HepG2 (cell line): Measurements from ENCODE around the gene SHFL. TPM values are rescaled to one million over a fixed set of nuclear protein-coding genes. Genes with fewer than 3 reads are reported as not detected.
A peak's percentile ranks its signal among the peaks of the same experiment; 100 is the strongest.

ENCODE experiments used
- ATAC-seq: fragments of 200-7000 bp; cut with Tn5 transposase; 3 replicates; pipeline ENCODE4 v1.9.1; 2020; ENCODE audit warnings: mild to moderate bottlenecking, moderate library complexity
- BruUV-seq: library from RNA; stranded (reverse); fragments of 400-500 nt; replicated peaks from 2 replicates; lab custom pipeline; 2021; lab: Mats Ljungman, UMichigan
- CTCF ChIA-PET: fragments of 300-600 bp; formaldehyde crosslinking; extraction: SDS; loops from one replicate; lab custom pipeline; 2021; ENCODE audit warnings: low total read pairs, inconsistent platforms, low intra/inter-chr PET ratio; lab: Yijun Ruan, JAX
- POLR2A ChIA-PET: fragments of 350-600 bp; sonication (Branson Sonifier 250); formaldehyde crosslinking; loops from one replicate; lab custom pipeline; 2020; ENCODE audit warnings: antibody characterized with exemption, inconsistent platforms; lab: Yijun Ruan, JAX
- DNase-seq: peaks from one replicate; pipeline ENCODE4 v3.0.0-alpha.2; 2015; ENCODE audit warnings: low spot score
- FAIRE-seq: peaks from 3 replicates; lab custom pipeline; 2011; peaks lifted over from hg19 to GRCh38; lab: Jason Lieb, UNC
- H2AFZ ChIP-seq: one replicate; pipeline ENCODE4 v1.6.1; 2011; ENCODE audit warnings: low read length, inconsistent platforms
- H3K27ac ChIP-seq: fragments of 300-600 bp; 3 replicates; pipeline ENCODE4 v1.8.0; 2011; ENCODE audit warnings: mixed run types, mild to moderate bottlenecking, mixed read lengths, low read length, inconsistent platforms; ENCODE audit not compliant: insufficient read depth; ENCODE audit errors: extremely low read length
- H3K27me3 ChIP-seq, 2 experiments: fragments of 200-600 bp in 1 of 2; 2 replicates in 1 of 2; 3 replicates in 1 of 2; pipeline versions ENCODE4 v1.6.0 to v1.8.0; 2011; ENCODE audit warnings: low read length in 2 of 2, mild to moderate bottlenecking in 2 of 2, moderate library complexity in 2 of 2, inconsistent platforms in 1 of 2; ENCODE audit not compliant: insufficient read depth in 2 of 2, control insufficient read depth in 1 of 2
- H3K36me3 ChIP-seq, 2 experiments: fragments of 200-600 bp in 1 of 2; replicated peaks in 1 of 2; 2 replicates in 1 of 2; 3 replicates in 1 of 2; pipeline versions ENCODE4 v1.5.1 to v1.8.0; 2011; ENCODE audit warnings: low read length in 2 of 2, inconsistent platforms in 1 of 2; ENCODE audit not compliant: insufficient read depth in 2 of 2, control insufficient read depth in 1 of 2
- H3K4me1 ChIP-seq: 2 replicates; pipeline ENCODE4 v1.5.1; 2012; ENCODE audit warnings: low read length, inconsistent platforms; ENCODE audit not compliant: insufficient read depth
- H3K4me2 ChIP-seq: 2 replicates; pipeline ENCODE4 v1.6.0; 2011; ENCODE audit warnings: low read depth, low read length, inconsistent platforms
- H3K4me3 ChIP-seq, 3 experiments: fragments of 200-600 bp in 1 of 3; sonication (generic), shearing (Covaris generic) in 1 of 3; replicated peaks in 1 of 3; 2 replicates each; pipeline ENCODE4 v1.5.1; 2011 to 2016; ENCODE audit warnings: low read length in 3 of 3, inconsistent platforms in 2 of 3, low read depth in 2 of 3, mild to moderate bottlenecking in 2 of 3, control low read depth in 1 of 3, mixed read lengths in 1 of 3; ENCODE audit not compliant: insufficient read depth in 1 of 3
- H3K79me2 ChIP-seq: one replicate; pipeline ENCODE4 v1.6.1; 2011; ENCODE audit warnings: low read length, inconsistent platforms; ENCODE audit not compliant: insufficient read depth
- H3K9ac ChIP-seq: 2 replicates; pipeline ENCODE4 v1.6.0; 2011; ENCODE audit warnings: mild to moderate bottlenecking, low read depth, low read length, inconsistent platforms; ENCODE audit not compliant: insufficient read depth
- H3K9me3 ChIP-seq: 2 replicates; pipeline ENCODE4 v1.5.1; 2012; ENCODE audit warnings: mild to moderate bottlenecking, low read length
- H4K20me1 ChIP-seq: 2 replicates; pipeline ENCODE4 v1.6.0; 2011; ENCODE audit warnings: inconsistent platforms, mild to moderate bottlenecking, low read length, moderate library complexity; ENCODE audit not compliant: insufficient read depth
- ARHGAP35 ChIP-seq: sonication (generic); formaldehyde crosslinking; IDR thresholded peaks from 2 replicates; pipeline ENCODE4 v1.9.0; 2022; ENCODE audit warnings: mild to moderate bottlenecking, inconsistent platforms, moderate library complexity, missing genetic modification reagents, borderline replicate concordance
- GATAD1 ChIP-seq: IDR thresholded peaks from 2 replicates; pipeline ENCODE4 v1.6.1; 2016; ENCODE audit warnings: missing genetic modification reagents, missing compliant biosample characterization
- MAFF ChIP-seq: IDR thresholded peaks from 2 replicates; pipeline ENCODE4 v1.6.1; 2011; ENCODE audit warnings: low read depth, low read length, improper control_type of control experiment
- MAFK ChIP-seq, 2 experiments: IDR thresholded peaks in 1 of 2; conservative IDR thresholded peaks in 1 of 2; 2 replicates each; pipeline ENCODE4 v1.6.1; 2011; ENCODE audit warnings: improper control_type of control experiment in 2 of 2, low read length in 2 of 2
- RBM39 ChIP-seq: fragments of 200-400 bp; formaldehyde crosslinking; IDR thresholded peaks from one replicate; pipeline ENCODE4 v1.6.1; 2018; ENCODE audit warnings: antibody characterized with exemption, mild to moderate bottlenecking, low read depth, low read length; ENCODE audit not compliant: poor library complexity, severe bottlenecking
- ZNF577 ChIP-seq: sonication (generic); formaldehyde crosslinking; IDR thresholded peaks from 2 replicates; pipeline ENCODE4 v1.4.0; 2020; ENCODE audit warnings: mild to moderate bottlenecking, low read depth, missing genetic modification reagents, borderline replicate concordance
- ZNF777 ChIP-seq: sonication (generic); formaldehyde crosslinking; IDR thresholded peaks from 2 replicates; pipeline ENCODE4 v1.4.0; 2020; ENCODE audit warnings: missing genetic modification reagents
- WGBS: methylation state at CpG from one replicate; pipeline ENCODE4 v1.1.6; 2017; ENCODE audit warnings: low lambda C conversion rate; 5-methylcytosine and 5-hydroxymethylcytosine counted together
- in situ Hi-C: cut with HindIII; loops from 2 replicates; pipeline ENCODE4 v1.10.0; 2017; ENCODE audit warnings: low pct_unique_long_range_greater_than_20kb; ENCODE audit not compliant: extremely low pct_ligation_motif_present
- intact Hi-C: fragments of 100-400 bp; cut with micrococcal nuclease; formaldehyde crosslinking; loops from one replicate; pipeline ENCODE4 v1.10.0; 2022; ENCODE audit not compliant: unreplicated experiment
- polyA plus RNA-seq, 8 experiments: library from polyadenylated mRNA; depleted of rRNA in 3 of 8; stranded (reverse) in 7 of 8; unstranded in 1 of 8; fragments of >200 nt; fragmentation: Illumina TruSeq in 4 of 8; extraction: Trizol in 4 of 8; gene quantifications; 2 replicates each; pipeline versions ENCODE4 v1.2.1 to v1.2.3, GENCODE V29; 2011 to 2016; ENCODE audit warnings: low read depth in 4 of 8, missing spikeins in 1 of 8, mixed read lengths in 1 of 8; ENCODE audit not compliant: insufficient read depth in 1 of 8
- total RNA-seq, 5 experiments: library from RNA; depleted of rRNA; stranded (reverse); fragments of >200 nt; fragmentation: Illumina TruSeq; extraction: Trizol; gene quantifications; 2 replicates each; pipeline ENCODE4 v1.2.3, GENCODE V29; 2016; ENCODE audit warnings: low read depth in 1 of 5
- TF ChIP-seq, protein P1 (sequence below): IDR thresholded peaks from 2 replicates; pipeline ENCODE4 v1.6.1; 2018; ENCODE audit warnings: missing genetic modification reagents, mild to moderate bottlenecking, missing compliant biosample characterization
- TF ChIP-seq, protein P2 (sequence below): sonication (generic); formaldehyde crosslinking; IDR thresholded peaks from 2 replicates; pipeline ENCODE4 v1.8.0; 2022; ENCODE audit warnings: missing genetic modification reagents, mild to moderate bottlenecking, moderate library complexity, borderline replicate concordance

SHFL gene
- total and polyA plus RNA-seq, 2 of the 13 experiments (the other 11 are each of a cell fraction or from before 2014, with no cell fraction given), result 12.3 to 36.4 TPM

DNA sequence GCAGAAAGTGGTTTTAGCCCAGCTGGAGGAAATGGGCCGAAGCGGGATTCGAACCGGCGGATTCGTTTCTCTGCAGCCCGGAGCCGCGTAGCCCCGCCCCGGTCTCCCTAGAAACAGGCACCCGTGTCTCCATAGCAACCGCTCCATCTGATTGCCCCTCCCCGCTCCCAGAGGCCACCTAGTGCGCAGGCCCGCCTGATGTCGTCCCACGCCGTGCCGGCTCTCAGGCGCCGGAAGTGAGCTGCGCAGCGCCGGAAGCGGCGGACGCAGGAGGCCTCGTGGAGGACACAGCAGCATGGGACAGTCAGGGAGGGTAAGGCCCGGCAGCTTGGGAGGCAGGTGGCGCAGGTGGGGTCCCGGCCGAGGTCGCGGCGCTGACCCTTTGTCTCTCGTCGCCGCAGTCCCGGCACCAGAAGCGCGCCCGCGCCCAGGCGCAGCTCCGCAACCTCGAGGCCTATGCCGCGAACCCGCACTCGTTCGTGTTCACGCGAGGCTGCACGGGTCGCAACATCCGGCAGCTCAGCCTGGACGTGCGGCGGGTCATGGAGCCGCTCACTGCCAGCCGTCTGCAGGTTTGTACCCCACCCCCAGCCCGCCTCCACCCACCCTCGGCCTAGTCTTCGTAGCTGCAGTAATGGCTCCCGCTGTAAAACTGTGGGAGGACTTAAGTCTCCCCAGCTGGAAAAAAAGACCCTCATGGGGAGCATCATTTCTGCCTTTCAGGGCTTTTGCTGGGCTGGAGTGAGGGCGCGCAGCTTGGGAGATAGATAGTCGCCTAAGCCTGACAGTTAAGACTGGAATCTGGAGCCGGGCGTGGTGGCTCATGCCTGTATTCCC, 20.2 kb downstream of the SHFL start, which contains the start of gene PPAN (continued):
- TF ChIP-seq ARHGAP35 (CRISPR knock-in tag) (peak; percentile 61; the same call in 1 of the 2 replicates), RBM39 (no peak), ZNF577 (CRISPR knock-in tag) (no peak)
- TF ChIP-seq, protein P1, sequence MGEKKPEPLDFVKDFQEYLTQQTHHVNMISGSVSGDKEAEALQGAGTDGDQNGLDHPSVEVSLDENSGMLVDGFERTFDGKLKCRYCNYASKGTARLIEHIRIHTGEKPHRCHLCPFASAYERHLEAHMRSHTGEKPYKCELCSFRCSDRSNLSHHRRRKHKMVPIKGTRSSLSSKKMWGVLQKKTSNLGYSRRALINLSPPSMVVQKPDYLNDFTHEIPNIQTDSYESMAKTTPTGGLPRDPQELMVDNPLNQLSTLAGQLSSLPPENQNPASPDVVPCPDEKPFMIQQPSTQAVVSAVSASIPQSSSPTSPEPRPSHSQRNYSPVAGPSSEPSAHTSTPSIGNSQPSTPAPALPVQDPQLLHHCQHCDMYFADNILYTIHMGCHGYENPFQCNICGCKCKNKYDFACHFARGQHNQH (CRISPR knock-in tag), result peak; percentile 23; the same call in 1 of the 2 replicates
- TF ChIP-seq, all 625 proteins: peak for 295

DNA sequence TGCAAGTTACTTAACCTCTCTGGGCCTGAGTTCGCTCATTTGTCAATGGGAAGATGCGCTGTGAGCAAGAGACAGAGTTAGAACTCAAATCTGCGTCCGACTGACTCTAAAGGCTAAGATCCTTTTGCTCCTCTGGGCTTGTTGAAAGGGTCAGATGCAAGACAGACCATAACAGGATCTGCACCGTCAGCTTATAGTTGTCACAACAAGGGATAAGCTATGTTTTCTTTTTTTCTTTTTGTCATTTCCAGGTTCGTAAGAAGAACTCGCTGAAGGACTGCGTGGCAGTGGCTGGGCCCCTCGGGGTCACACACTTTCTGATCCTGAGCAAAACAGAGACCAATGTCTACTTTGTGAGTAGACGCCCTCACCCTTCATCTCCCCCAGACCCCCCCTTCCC, 21.1 kb downstream of the SHFL start:
- Histone ChIP-seq H3K4me3 (peak overlapping the region; percentile 76 to 91 (median 91)), H3K79me2 (peaks cover 19% of the 10 kb centered on the region), H3K4me1 (peaks cover 41% of the 10 kb centered on the region), H3K36me3 (peaks cover 24 to 40% of the 10 kb centered on the region in 2 experiments), H3K27ac (peak overlapping the region; percentile 82), H3K4me2 (peak overlapping the region; percentile 94), H3K9ac (peak overlapping the region; percentile 96), H3K27me3 (no peaks in the 10 kb centered on the region; a peak in 1 of 5 replicates), H4K20me1 (peaks cover 2% of the 10 kb centered on the region; the same call in 1 of the 2 replicates), H2AFZ (no peak overlapping the region), H3K9me3 (no peaks in the 10 kb centered on the region)
- WGBS, result 76% methylated on average over 10 of the region's 10 CpGs
- CTCF ChIA-PET, result no interaction called here
- TF ChIP-seq, protein P2, sequence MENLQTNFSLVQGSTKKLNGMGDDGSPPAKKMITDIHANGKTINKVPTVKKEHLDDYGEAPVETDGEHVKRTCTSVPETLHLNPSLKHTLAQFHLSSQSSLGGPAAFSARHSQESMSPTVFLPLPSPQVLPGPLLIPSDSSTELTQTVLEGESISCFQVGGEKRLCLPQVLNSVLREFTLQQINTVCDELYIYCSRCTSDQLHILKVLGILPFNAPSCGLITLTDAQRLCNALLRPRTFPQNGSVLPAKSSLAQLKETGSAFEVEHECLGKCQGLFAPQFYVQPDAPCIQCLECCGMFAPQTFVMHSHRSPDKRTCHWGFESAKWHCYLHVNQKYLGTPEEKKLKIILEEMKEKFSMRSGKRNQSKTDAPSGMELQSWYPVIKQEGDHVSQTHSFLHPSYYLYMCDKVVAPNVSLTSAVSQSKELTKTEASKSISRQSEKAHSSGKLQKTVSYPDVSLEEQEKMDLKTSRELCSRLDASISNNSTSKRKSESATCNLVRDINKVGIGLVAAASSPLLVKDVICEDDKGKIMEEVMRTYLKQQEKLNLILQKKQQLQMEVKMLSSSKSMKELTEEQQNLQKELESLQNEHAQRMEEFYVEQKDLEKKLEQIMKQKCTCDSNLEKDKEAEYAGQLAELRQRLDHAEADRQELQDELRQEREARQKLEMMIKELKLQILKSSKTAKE (CRISPR knock-in tag), result 0 out of 2 replicates have a peak, but pooled peaks have one; percentile 20
- TF ChIP-seq MAFF (peak; percentile 56; the same call in 1 of the 2 replicates), GATAD1 (CRISPR knock-in tag) (0 out of 2 replicates have a peak, but pooled peaks have one; percentile 19), MAFK (conservative IDR thresholded peaks at IDR 0.05 in 1 of 2, IDR thresholded peaks at IDR 0.05 in 1 of 2; ENCODE audit: low read length in 2 of 2) (peak; percentile 58 to 72; a peak in 3 of 4 replicates), ZNF777 (CRISPR knock-in tag) (no peak)
- ATAC-seq, result no peak
- no TSS peak for BruUV-seq
- in situ Hi-C loops, result no loop called here
- no peak for DNase-seq
- no peak for FAIRE-seq
- intact Hi-C loops, result no loop called here
- POLR2A ChIA-PET, result no interaction called here
